ENCODE data around the gene CENPN. TPM values are rescaled to one million over a fixed set of nuclear protein-coding genes. Genes with fewer than 3 reads are reported as not detected.

CENPN gene
- total RNA-seq, 1 donor from 2014 or later: 7.0 TPM

GRCh38 chr16:80991792-80992430 lies 15.1 kb upstream of the CENPN start:
- TF ChIP-seq CTCF (IDR thresholded peaks at IDR 0.05; ENCODE audit: insufficient read depth, low read length, poor library complexity, severe bottlenecking): no peak
- no peaks in the 10 kb centered on the region for H3K36me3 ChIP-seq (ENCODE audit: control insufficient read depth, insufficient read depth, low read length)
- H3K4me3 ChIP-seq (ENCODE audit: low read depth, low read length): no peak overlapping the region
- no peak for DNase-seq (ENCODE audit: low read depth)
- no peaks in the 10 kb centered on the region for H3K27me3 ChIP-seq (ENCODE audit: control insufficient read depth, insufficient read depth, low read length)

- no peaks in the 10 kb centered on the region for H3K27me3 ChIP-seq (ENCODE audit: control insufficient read depth, insufficient read depth, low read length)
- TF ChIP-seq CTCF (IDR thresholded peaks at IDR 0.05; ENCODE audit: insufficient read depth, low read length, poor library complexity, severe bottlenecking): no peak
- H3K4me3 ChIP-seq (ENCODE audit: low read depth, low read length): no peak overlapping the region
- no peak for DNase-seq (ENCODE audit: low read depth)
- no peaks in the 10 kb centered on the region for H3K36me3 ChIP-seq (ENCODE audit: control insufficient read depth, insufficient read depth, low read length)
Measured at GRCh38 chr16:80992676-80993293, 14.2 kb upstream of the CENPN start.

GRCh38 chr16:80993307-80993706 lies 13.7 kb upstream of the CENPN start:
- no peak for TF ChIP-seq CTCF (IDR thresholded peaks at IDR 0.05; ENCODE audit: insufficient read depth, low read length, poor library complexity, severe bottlenecking)
- no peak overlapping the region for H3K4me3 ChIP-seq (ENCODE audit: low read depth, low read length)
- H3K36me3 ChIP-seq (ENCODE audit: control insufficient read depth, insufficient read depth, low read length): no peaks in the 10 kb centered on the region
- peak; percentile 65 for DNase-seq (ENCODE audit: low read depth)
- no peaks in the 10 kb centered on the region for H3K27me3 ChIP-seq (ENCODE audit: control insufficient read depth, insufficient read depth, low read length)

DNA sequence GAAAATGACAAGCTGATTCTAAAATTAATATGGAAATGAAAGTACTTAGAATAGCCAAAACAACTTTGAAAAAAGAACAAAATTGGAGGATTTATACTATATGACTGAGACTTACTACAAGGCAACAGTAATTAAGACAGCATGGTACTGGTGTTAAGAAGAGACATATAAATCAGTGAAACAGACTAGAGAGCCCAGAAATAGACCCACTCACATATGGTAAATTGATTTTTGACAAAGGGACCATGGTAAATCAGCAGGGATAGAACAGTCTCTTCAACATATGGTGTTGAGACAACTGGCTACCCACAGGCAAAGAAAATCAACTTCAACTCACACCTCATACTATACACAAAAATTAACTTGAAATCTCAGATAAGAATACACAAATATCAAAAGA lies 13.2 kb upstream of the CENPN start:
- no peaks in the 10 kb centered on the region for H3K36me3 ChIP-seq (ENCODE audit: control insufficient read depth, insufficient read depth, low read length)
- no peaks in the 10 kb centered on the region for H3K27me3 ChIP-seq (ENCODE audit: control insufficient read depth, insufficient read depth, low read length)
- H3K4me3 ChIP-seq (ENCODE audit: low read depth, low read length): no peak overlapping the region
- TF ChIP-seq CTCF (IDR thresholded peaks at IDR 0.05; ENCODE audit: insufficient read depth, low read length, poor library complexity, severe bottlenecking): no peak
- no peak for DNase-seq (ENCODE audit: low read depth)

DNA sequence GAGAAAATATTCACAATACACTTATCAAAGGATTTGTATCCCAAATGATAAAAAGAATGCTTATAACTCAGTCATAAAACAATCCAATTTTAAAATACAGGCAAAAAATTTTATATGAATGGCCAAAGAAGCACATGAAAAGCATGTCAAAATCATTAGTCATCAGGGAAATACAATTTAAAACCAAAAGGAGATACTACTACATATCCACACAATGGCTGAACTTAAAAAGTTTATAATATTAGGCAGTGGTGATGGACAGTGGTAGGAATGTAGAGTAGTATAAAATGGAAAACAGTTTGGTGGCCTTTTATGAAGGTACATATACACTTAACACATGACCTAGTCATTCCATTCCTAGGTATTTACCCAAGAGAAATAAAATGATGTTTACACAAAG lies 12.6 kb upstream of the CENPN start:
- no peaks in the 10 kb centered on the region for H3K36me3 ChIP-seq (ENCODE audit: control insufficient read depth, insufficient read depth, low read length)
- no peak for DNase-seq (ENCODE audit: low read depth)
- no peak overlapping the region for H3K4me3 ChIP-seq (ENCODE audit: low read depth, low read length)
- H3K27me3 ChIP-seq (ENCODE audit: control insufficient read depth, insufficient read depth, low read length): no peaks in the 10 kb centered on the region
- no peak for TF ChIP-seq CTCF (IDR thresholded peaks at IDR 0.05; ENCODE audit: insufficient read depth, low read length, poor library complexity, severe bottlenecking)

GRCh38 chr16:80996688-80997138 lies 10.3 kb upstream of the CENPN start:
- no peak overlapping the region for H3K4me3 ChIP-seq (ENCODE audit: low read depth, low read length)

More at GRCh38 chr16:80996688-80997138, 10.3 kb upstream of the CENPN start:
- DNase-seq (ENCODE audit: low read depth): no peak
- no peaks in the 10 kb centered on the region for H3K27me3 ChIP-seq (ENCODE audit: control insufficient read depth, insufficient read depth, low read length)
- no peaks in the 10 kb centered on the region for H3K36me3 ChIP-seq (ENCODE audit: control insufficient read depth, insufficient read depth, low read length)
- no peak for TF ChIP-seq CTCF (IDR thresholded peaks at IDR 0.05; ENCODE audit: insufficient read depth, low read length, poor library complexity, severe bottlenecking)

Data from kidney epithelial cell (primary cell).